Fibroblast of lung (primary cell): ENCODE data around the gene CFAP45. TPM values are rescaled to one million over a fixed set of nuclear protein-coding genes. Genes with fewer than 3 reads are reported as not detected.

ENCODE experiments used
- DNase-seq, 2 donors: peaks; one replicate each; pipeline versions ENCODE4 v3.0.0 to v3.0.0-alpha.2; 2010; ENCODE audit warnings: low read depth in 2 of 2
- H2AFZ ChIP-seq: 2 replicates; pipeline ENCODE4 v1.5.1; 2012; ENCODE audit warnings: low read length, control low read depth, inconsistent platforms
- H3K27ac ChIP-seq: 2 replicates; pipeline ENCODE4 v1.5.1; 2011; ENCODE audit warnings: low read length, control low read depth; ENCODE audit not compliant: insufficient read depth
- H3K27me3 ChIP-seq: 2 replicates; pipeline ENCODE4 v1.5.1; 2011; ENCODE audit warnings: mild to moderate bottlenecking, low read length; ENCODE audit not compliant: control insufficient read depth, insufficient read depth
- H3K36me3 ChIP-seq: 2 replicates; pipeline ENCODE4 v1.5.1; 2011; ENCODE audit warnings: low read length; ENCODE audit not compliant: control insufficient read depth, insufficient read depth
- H3K4me1 ChIP-seq: 2 replicates; pipeline ENCODE4 v1.5.1; 2011; ENCODE audit warnings: low read length; ENCODE audit not compliant: control insufficient read depth, insufficient read depth; ENCODE audit errors: extremely low read depth
- H3K4me2 ChIP-seq: 2 replicates; pipeline ENCODE4 v1.5.1; 2011; ENCODE audit warnings: low read length, control low read depth; ENCODE audit not compliant: insufficient read depth; ENCODE audit errors: extremely low read depth
- H3K4me3 ChIP-seq, 4 experiments: fragments of 200-600 bp in 1 of 4; sonication (generic) in 1 of 4; replicated peaks in 1 of 4; 2 replicates each; pipeline ENCODE4 v1.5.1; 2011 to 2016; ENCODE audit warnings: low read length in 4 of 4, low read depth in 3 of 4, mild to moderate bottlenecking in 3 of 4, control low read depth in 2 of 4, inconsistent platforms in 1 of 4, mixed read lengths in 1 of 4; ENCODE audit not compliant: insufficient read depth in 1 of 4; ENCODE audit errors: control extremely low read depth in 1 of 4
- H3K79me2 ChIP-seq: 2 replicates; pipeline ENCODE4 v1.5.1; 2012; ENCODE audit warnings: mild to moderate bottlenecking, low read length, inconsistent platforms; ENCODE audit not compliant: control insufficient read depth, insufficient read depth
- H3K9ac ChIP-seq: 2 replicates; pipeline ENCODE4 v1.5.1; 2011; ENCODE audit warnings: mild to moderate bottlenecking, low read length, control low read depth; ENCODE audit not compliant: insufficient read depth
- H3K9me3 ChIP-seq: 2 replicates; pipeline ENCODE4 v1.5.1; 2012; ENCODE audit warnings: low read depth, low read length; ENCODE audit not compliant: control insufficient read depth, insufficient read depth
- H4K20me1 ChIP-seq: 2 replicates; pipeline ENCODE4 v1.5.1; 2011; ENCODE audit warnings: low read length; ENCODE audit not compliant: control insufficient read depth, insufficient read depth; ENCODE audit errors: extremely low read depth
- CTCF ChIP-seq, 2 donors: IDR thresholded peaks in 1 of 2; conservative IDR thresholded peaks in 1 of 2; 1 replicate in 1 of 2; 2 replicates in 1 of 2; pipeline ENCODE4 v1.5.1; 2011 to 2012; ENCODE audit warnings: low read length in 2 of 2, control low read depth in 1 of 2, inconsistent platforms in 1 of 2, low read depth in 1 of 2, mild to moderate bottlenecking in 1 of 2
- EZH2 ChIP-seq: IDR thresholded peaks from 2 replicates; pipeline ENCODE4 v1.5.1; 2012; ENCODE audit warnings: low read length, control low read depth, mild to moderate bottlenecking; ENCODE audit errors: missing control alignments
- polyA plus RNA-seq, 2 donors: library from polyadenylated mRNA; depleted of rRNA in 1 of 2; stranded (reverse) in 1 of 2; unstranded in 1 of 2; fragments of >200 nt; gene quantifications; 2 replicates each; pipeline ENCODE4 v1.2.1, GENCODE V29; 2011 to 2012; ENCODE audit warnings: missing spikeins in 1 of 2
- total RNA-seq: library from RNA; depleted of rRNA; stranded (reverse); fragments of >200 nt; gene quantifications from 2 replicates; pipeline ENCODE4 v1.2.1, GENCODE V29; 2014

CFAP45 gene
- total and polyA plus RNA-seq, 2 donors (not counting 1 experiment from before 2014, with no cell fraction given) = 1.2 to 1.5 TPM

DNA sequence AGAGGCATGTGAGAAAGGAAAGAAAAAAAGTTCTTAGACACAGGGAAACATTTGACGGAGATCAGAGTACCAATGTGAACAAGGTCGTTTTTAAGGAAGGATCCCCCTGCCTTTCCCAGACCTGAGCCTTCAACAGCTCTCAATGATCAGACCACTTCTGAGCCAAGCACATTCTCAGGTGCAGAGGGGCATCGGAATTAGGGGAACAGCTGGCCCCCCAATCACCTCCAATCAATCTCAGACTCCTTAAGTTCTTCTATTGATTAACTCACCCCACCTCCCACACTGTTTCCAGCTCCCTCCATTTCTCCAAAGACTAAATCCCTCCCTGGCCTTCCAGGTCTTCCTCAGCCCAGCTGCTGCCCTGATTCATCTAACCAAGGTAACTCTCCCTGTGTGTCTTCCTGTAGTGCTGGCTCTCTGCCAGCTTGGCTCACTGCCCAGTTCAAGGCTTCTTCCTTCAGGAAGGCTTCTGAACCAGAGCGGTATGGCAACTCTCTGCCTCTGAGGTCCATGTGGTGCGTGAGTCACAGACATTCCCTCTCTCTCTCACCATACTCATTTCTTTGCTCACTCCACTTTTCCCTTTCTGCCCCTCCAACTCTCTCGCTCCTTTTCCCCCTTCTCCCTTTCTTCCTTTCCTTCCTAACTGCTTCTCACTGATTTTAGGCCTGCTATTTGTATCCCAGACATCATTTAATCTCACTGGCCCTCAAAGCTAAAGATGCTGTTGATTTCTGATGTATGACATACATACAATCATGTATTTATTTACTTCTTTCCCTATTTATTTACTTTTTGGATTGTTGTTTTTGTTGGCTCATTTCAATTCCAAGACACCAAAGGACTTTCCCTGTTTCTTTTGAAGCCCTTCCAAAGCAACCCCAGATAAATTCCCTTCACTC lies 18.1 kb downstream of the CFAP45 start:
- no peak overlapping the region for H3K4me3 ChIP-seq

DNA sequence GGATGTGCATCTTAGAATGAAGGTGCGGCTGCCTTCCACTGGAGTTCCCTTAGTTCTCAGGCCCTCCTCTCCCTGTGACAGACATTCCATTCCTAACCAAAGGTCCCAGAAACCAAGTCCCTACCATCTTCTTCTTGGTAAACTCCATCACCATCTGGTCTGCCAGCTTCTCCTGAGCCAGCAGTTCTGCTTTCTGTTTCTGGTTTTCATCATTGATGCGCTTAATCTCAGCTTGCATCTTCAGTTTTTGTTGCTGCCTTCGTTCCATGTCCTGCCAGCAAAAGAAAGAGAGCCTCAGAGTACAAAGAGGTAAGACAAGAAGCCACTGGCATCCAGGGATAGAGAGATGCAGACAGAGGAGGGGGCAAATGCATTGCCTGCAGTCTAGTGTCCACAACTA lies 19.5 kb downstream of the CFAP45 start:
- peak in 1 of 2 donors; percentile 15 for DNase-seq
- Histone ChIP-seq H3K36me3 (no peaks in the 10 kb centered on the region), H2AFZ (no peak overlapping the region), H3K27ac (no peak overlapping the region), H3K9ac (no peak overlapping the region), H3K4me1 (peaks cover 14% of the 10 kb centered on the region), H3K27me3 (no peaks in the 10 kb centered on the region), H3K9me3 (no peaks in the 10 kb centered on the region), H3K4me3 (no peak overlapping the region), H3K4me2 (no peak overlapping the region), H3K79me2 (no peaks in the 10 kb centered on the region), H4K20me1 (no peaks in the 10 kb centered on the region)
- TF ChIP-seq EZH2 = no peak
- TF ChIP-seq CTCF (conservative IDR thresholded peaks at IDR 0.05 in 1 of 2, IDR thresholded peaks at IDR 0.05 in 1 of 2; ENCODE audit: low read depth in 1 of 2, low read length in 2 of 2) = no peak

More for the DNA sequence above, 18.1 kb downstream of the CFAP45 start:
- no peak for TF ChIP-seq CTCF (conservative IDR thresholded peaks at IDR 0.05 in 1 of 2, IDR thresholded peaks at IDR 0.05 in 1 of 2; ENCODE audit: low read depth in 1 of 2, low read length in 2 of 2)
- no peak for TF ChIP-seq EZH2
- Histone ChIP-seq H3K27me3 (no peaks in the 10 kb centered on the region), H3K4me2 (peak overlapping the region; percentile 32), H4K20me1 (no peaks in the 10 kb centered on the region), H3K9me3 (no peaks in the 10 kb centered on the region), H3K36me3 (no peaks in the 10 kb centered on the region), H3K4me1 (peaks cover 14% of the 10 kb centered on the region), H2AFZ (no peak overlapping the region), H3K79me2 (no peaks in the 10 kb centered on the region), H3K9ac (no peak overlapping the region), H3K27ac (peak overlapping the region; percentile 36)
- peak; percentile 94 to 99 for DNase-seq

- H3K4me2 ChIP-seq = no peak overlapping the region
- H3K27ac ChIP-seq = no peak overlapping the region
- no peaks in the 10 kb centered on the region for H3K79me2 ChIP-seq
- TF ChIP-seq EZH2 (no peak), CTCF (conservative IDR thresholded peaks at IDR 0.05 in 1 of 2, IDR thresholded peaks at IDR 0.05 in 1 of 2; ENCODE audit: low read depth in 1 of 2, low read length in 2 of 2) (no peak)
- no peak overlapping the region for H3K9ac ChIP-seq
- no peaks in the 10 kb centered on the region for H4K20me1 ChIP-seq
- no peaks in the 10 kb centered on the region for H3K36me3 ChIP-seq
- no peaks in the 10 kb centered on the region for H3K9me3 ChIP-seq
- no peak overlapping the region for H2AFZ ChIP-seq
- peak; percentile 76 to 87 for DNase-seq
- peaks cover 14% of the 10 kb centered on the region for H3K4me1 ChIP-seq
- no peaks in the 10 kb centered on the region for H3K27me3 ChIP-seq
- H3K4me3 ChIP-seq = no peak overlapping the region
Observed at GRCh38 chr1:159879977-159880376, 20.0 kb downstream of the CFAP45 start.
